Esophagus muscularis mucosa (tissue), 3 donors: Measurements from ENCODE around the gene JSRP1.

Experiments
- CTCF ChIP-seq, 3 experiments: fragments of 200-600 bp in 2 of 3; fragments of 450-650 bp in 1 of 3; sonication (generic) in 2 of 3; IDR thresholded peaks; one replicate each; pipeline ENCODE4 v1.5.1; 2017 to 2019; ENCODE audit warnings: antibody characterized with exemption in 3 of 3, mild to moderate bottlenecking in 2 of 3, moderate library complexity in 1 of 3
- EP300 ChIP-seq: sonication (generic); formaldehyde crosslinking; IDR thresholded peaks from one replicate; pipeline ENCODE4 v1.6.1; 2017; ENCODE audit warnings: antibody characterized with exemption

- no peak for TF ChIP-seq CTCF (IDR thresholded peaks at IDR 0.05)
- no peak for TF ChIP-seq EP300
Measured at GRCh38 chr19:2253106-2254063, 2.8 kb downstream of the JSRP1 start.
